Measurements from ENCODE around the gene SNRNP35. TPM values are rescaled to one million over a fixed set of nuclear protein-coding genes. Genes with fewer than 3 reads are reported as not detected.

Gene SNRNP35
- total RNA-seq, 4 donors from 2014 or later = 19.1 to 36.3 (median 21.4) TPM

GRCh38 chr12:123444092-123445026, 13.6 kb upstream of the SNRNP35 start:
- WGBS, 2 donors = 59 to 60% methylated on average over 8 of the region's 8 CpGs
- Histone ChIP-seq H3K27me3 (no peaks in the 10 kb centered on the region), H3K27ac (peak overlapping the region; percentile 87 to 97 (median 88)), H3K4me3 (replicated peaks in 1 of 3) (no peak overlapping the region), H3K9me3 (no peaks in the 10 kb centered on the region), H3K4me1 (peaks cover 26 to 38% of the 10 kb centered on the region in 2 donors), H3K36me3 (no peaks in the 10 kb centered on the region)
- peak in 1 of 2 donors; percentile 10 for TF ChIP-seq POLR2A (IDR thresholded peaks at IDR 0.05)
- no peak for TF ChIP-seq CTCF (IDR thresholded peaks at IDR 0.05)
- intact Hi-C loops (cut with DNase I) = no loop called here
- DNase-seq = no peak

- Histone ChIP-seq H3K4me3 (replicated peaks in 1 of 3) (no peak overlapping the region), H3K36me3 (no peaks in the 10 kb centered on the region), H3K27ac (peak overlapping the region; percentile 87 to 97 (median 88)), H3K4me1 (peaks cover 26 to 38% of the 10 kb centered on the region in 2 donors), H3K27me3 (no peaks in the 10 kb centered on the region), H3K9me3 (no peaks in the 10 kb centered on the region)
- 10 to 28% methylated on average over 16 to 18 of the region's 18 CpGs for WGBS, 2 donors
- DNase-seq = peak; percentile 85 to 86
- no peak for TF ChIP-seq CTCF (IDR thresholded peaks at IDR 0.05)
- TF ChIP-seq POLR2A (IDR thresholded peaks at IDR 0.05) = no peak
- intact Hi-C loops (cut with DNase I) = no loop called here
Measured at GRCh38 chr12:123445388-123446332, 12.3 kb upstream of the SNRNP35 start.

GRCh38 chr12:123446333-123446713, 11.6 kb upstream of the SNRNP35 start:
- no peaks in the 10 kb centered on the region for H3K36me3 ChIP-seq
- H3K4me1 ChIP-seq = peaks cover 26 to 38% of the 10 kb centered on the region in 2 donors
- H3K9me3 ChIP-seq = no peaks in the 10 kb centered on the region
- no peak for DNase-seq
- intact Hi-C loops (cut with DNase I) = no loop called here
- WGBS, 2 donors = 29 to 30% methylated on average over 4 of the region's 4 CpGs
- TF ChIP-seq CTCF (IDR thresholded peaks at IDR 0.05) (no peak), POLR2A (IDR thresholded peaks at IDR 0.05) (no peak)
- H3K27me3 ChIP-seq = no peaks in the 10 kb centered on the region
- peak overlapping the region; percentile 87 to 97 (median 88) for H3K27ac ChIP-seq
- H3K4me3 ChIP-seq (replicated peaks in 1 of 3) = no peak overlapping the region

GRCh38 chr12:123449249-123449733, 8.6 kb upstream of the SNRNP35 start:
- intact Hi-C loops (cut with DNase I) = no loop called here
- H3K27me3 ChIP-seq = no peaks in the 10 kb centered on the region
- TF ChIP-seq CTCF (IDR thresholded peaks at IDR 0.05) = no peak
- TF ChIP-seq POLR2A (IDR thresholded peaks at IDR 0.05) = no peak
- no peak for DNase-seq
- WGBS, 2 donors = 96 to 97% methylated on average over 2 of the region's 2 CpGs
- H3K27ac ChIP-seq = peak overlapping the region in 1 of 3 donors; percentile 12
- H3K4me1 ChIP-seq = peaks cover 23 to 35% of the 10 kb centered on the region in 2 donors
- H3K36me3 ChIP-seq = no peaks in the 10 kb centered on the region
- H3K9me3 ChIP-seq = no peaks in the 10 kb centered on the region
- no peak overlapping the region for H3K4me3 ChIP-seq (replicated peaks in 1 of 3)
